ENCODE measurements around the gene OR2AG2. TPM values are rescaled to one million over a fixed set of nuclear protein-coding genes. Genes with fewer than 3 reads are reported as not detected.
"Not testable (repeated sequence)": the region's sequence is repeated elsewhere in the genome, so short reads cannot be mapped to it uniquely, and the experiment has no call there.

Gene OR2AG2, protein sequence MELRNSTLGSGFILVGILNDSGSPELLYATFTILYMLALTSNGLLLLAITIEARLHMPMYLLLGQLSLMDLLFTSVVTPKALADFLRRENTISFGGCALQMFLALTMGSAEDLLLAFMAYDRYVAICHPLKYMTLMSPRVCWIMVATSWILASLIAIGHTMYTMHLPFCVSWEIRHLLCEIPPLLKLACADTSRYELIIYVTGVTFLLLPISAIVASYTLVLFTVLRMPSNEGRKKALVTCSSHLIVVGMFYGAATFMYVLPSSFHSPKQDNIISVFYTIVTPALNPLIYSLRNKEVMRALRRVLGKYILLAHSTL
- not detected for total RNA-seq

DNA sequence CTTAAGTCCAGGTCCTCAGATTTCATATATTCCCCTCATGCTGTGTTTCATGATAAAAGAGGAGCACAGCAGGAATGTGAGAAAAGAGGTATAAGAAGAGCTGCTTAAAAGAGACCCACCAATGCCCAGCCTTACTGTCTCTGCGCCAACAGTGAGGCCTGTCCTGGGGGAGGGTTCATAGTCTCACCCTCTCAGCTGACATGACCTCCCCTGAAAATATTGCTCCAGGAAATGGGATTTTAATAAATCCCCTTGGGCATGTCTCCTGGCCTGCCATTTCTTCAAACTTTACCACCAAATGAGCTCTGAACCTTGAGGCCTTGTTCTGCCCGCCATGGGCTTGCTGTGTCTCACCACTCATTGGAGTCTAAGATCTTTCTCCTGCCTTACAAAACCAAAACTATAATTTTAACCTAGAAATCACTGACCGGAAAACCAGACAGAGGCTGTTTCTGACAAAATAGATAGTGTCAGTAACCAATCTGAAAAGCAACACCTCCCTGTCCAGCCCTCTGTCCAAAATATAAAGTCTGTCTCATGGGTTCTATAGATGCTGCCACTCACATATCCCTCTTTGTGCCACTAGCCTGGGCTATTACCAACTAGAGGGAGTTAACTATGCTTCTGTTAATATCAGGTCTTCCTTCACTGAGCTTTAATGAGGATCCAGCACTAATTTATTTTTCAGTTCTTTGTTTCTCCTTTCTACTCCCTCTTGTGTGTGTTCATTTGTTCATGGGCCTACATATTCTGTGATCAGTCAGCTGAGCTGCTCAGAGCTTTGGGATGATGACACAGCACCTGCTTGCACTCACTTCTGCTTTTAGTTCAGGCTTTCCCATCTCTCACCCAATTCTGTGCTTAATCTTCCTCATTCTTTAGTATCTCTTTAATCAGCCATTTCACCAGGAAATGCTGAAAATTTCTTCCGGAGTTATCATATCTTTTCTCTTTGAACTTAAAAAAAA, at the start of gene OR2AG2:
TSS of gene OR2AG2 (minus strand) at position 51 of the 968 bp plus-strand sequence. CDS start 3,019 bp downstream, outside the sequence.
- Mint-ChIP-seq H3K4me3 (no peak within 1 kb of the TSS), H3K27ac (no peak within 1 kb of the TSS), H3K9me3 (no peaks in the 10 kb centered on the region), H3K36me3 (ENCODE audit: low read depth) (no peaks in the 10 kb centered on the region), H3K27me3 (peaks cover 12% of the 10 kb centered on the region), H3K4me1 (no peaks in the 10 kb centered on the region)
- no peak for DNase-seq
- ChIA-PET CTCF (interaction anchor here (1.0 kb wide), 1 partner anchor 11 kb away, joined by 3 read pairs; the partner anchor contains the start of gene OR2AG1), POLR2A (no interaction called here)

DNA sequence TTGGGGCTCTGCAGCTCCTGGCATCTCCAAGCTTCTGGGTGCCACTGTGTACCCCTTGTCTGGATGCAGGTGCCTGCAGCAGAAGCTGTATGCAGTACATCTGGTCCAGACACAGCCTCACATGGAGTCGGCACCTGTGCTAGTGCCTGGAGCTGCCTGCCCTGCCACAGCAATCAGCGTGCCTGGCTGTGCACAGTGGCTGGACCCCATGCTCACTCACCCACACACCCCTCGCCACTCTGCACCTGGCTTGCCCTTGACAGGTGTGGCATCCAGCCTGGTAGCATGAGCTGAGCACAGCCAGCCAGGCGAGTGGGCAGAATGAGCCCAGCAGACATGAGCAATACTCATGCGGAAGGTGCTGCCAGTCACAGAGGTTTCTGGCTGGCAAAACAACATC, 47.2 kb upstream of the OR2AG2 start:
- ChIA-PET CTCF (no interaction called here), POLR2A (no interaction called here)
- DNase-seq, result no peak
- no peak overlapping the region for H3K27ac Mint-ChIP-seq
- H3K4me1 Mint-ChIP-seq, result no peaks in the 10 kb centered on the region
- no peak overlapping the region for H3K4me3 Mint-ChIP-seq
- H3K36me3 Mint-ChIP-seq (ENCODE audit: low read depth), result no peaks in the 10 kb centered on the region
- peaks cover 4% of the 10 kb centered on the region for H3K27me3 Mint-ChIP-seq
- H3K9me3 Mint-ChIP-seq, result no peaks in the 10 kb centered on the region

DNA sequence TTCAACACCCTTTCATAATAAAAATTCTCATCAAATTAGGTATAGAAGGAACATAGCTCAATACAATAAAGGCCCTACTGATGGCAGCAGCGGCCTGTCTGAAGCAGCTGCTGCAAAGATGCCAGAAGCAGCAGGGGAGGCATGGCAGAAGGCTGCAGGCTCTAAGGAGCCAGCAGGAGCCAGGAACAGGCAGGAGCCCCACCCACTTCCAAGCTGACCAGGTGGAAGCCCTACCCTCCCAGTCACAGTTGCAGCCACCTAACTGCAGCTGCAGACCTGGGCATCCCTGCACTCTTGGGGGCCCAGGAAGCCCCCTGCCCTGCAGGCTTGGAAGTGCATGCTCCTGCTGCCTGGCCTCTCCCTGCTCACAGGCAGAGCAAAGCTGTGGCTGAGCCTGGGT, 45.9 kb upstream of the OR2AG2 start:
- H3K9me3 Mint-ChIP-seq, result no peaks in the 10 kb centered on the region
- no peaks in the 10 kb centered on the region for H3K36me3 Mint-ChIP-seq (ENCODE audit: low read depth)
- H3K27me3 Mint-ChIP-seq, result peaks cover 4% of the 10 kb centered on the region
- no peak for DNase-seq
- H3K27ac Mint-ChIP-seq, result no peak overlapping the region
- CTCF ChIA-PET, result no interaction called here
- no peaks in the 10 kb centered on the region for H3K4me1 Mint-ChIP-seq
- H3K4me3 Mint-ChIP-seq, result no peak overlapping the region
- POLR2A ChIA-PET, result no interaction called here

DNA sequence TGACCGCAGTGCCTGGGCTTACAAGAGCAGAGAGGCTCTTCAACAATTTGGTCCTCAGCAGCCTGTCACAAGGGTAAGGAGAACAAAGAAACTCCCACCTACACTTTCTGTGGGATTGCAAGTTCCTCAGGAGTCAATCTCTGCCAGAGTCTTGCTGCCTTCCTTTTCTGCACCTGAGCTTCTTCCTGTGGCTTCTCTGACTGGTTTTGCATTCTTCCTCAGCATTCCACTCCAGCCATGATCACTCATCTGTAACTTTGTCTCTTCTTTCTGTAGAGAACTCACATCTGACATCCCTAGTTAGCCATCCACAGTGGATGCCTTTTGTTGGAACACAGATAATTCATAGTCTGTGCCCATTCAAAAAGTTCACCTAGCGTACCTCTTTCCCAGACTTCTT, 41.9 kb upstream of the OR2AG2 start:
- POLR2A ChIA-PET, result no interaction called here
- DNase-seq, result no peak
- CTCF ChIA-PET, result interaction anchor here (1.1 kb wide), 1 partner anchor 14 kb away, joined by 3 read pairs; the partner anchor contains the start of gene OR6A2
- H3K27ac Mint-ChIP-seq, result no peak overlapping the region
- no peaks in the 10 kb centered on the region for H3K4me1 Mint-ChIP-seq
- H3K4me3 Mint-ChIP-seq, result no peak overlapping the region
- H3K9me3 Mint-ChIP-seq, result no peaks in the 10 kb centered on the region
- H3K27me3 Mint-ChIP-seq, result peaks cover 22% of the 10 kb centered on the region
- H3K36me3 Mint-ChIP-seq (ENCODE audit: low read depth), result no peaks in the 10 kb centered on the region

DNA sequence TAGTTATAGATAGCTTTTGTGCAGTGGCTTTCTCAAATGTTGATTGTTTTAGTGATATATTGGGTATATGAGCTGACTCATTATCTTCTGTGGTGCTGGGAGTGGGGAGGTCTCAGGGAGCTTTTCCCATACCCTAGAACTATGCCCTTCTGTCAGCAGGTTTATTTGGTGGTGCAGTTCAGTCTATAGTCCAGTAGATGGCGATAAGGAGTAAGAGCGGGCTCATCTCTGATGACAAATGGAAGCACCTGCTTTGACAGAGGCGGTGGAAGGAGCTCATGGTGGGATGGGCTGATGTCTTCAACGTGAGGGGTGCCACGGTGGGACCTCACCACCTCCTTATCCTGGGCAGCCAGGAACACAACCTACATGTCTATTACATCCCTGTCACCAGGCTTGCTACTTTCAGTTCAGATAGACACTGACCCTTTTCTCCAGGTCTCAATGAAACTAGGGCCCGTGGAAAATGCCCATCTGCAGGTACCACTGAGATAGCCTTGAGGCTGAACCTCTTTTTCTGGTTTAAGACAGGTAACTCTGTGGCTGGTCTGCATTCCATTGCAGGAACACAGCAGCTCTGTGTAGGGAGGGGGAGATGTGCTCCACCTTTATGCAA, 40.7 kb upstream of the OR2AG2 start:
- CTCF ChIA-PET, result interaction anchor here (0.5 to 1.4 kb wide), 6 partner anchors 12 to 297 kb away, joined by 3 to 7 read pairs (median 3); partner anchors contain the start of gene OR6A2
- H3K9me3 Mint-ChIP-seq, result no peaks in the 10 kb centered on the region
- POLR2A ChIA-PET, result interaction anchor here (0.6 kb wide), 1 partner anchor 423 kb away, joined by 3 read pairs; no protein-coding TSS in a partner anchor
- no peaks in the 10 kb centered on the region for H3K36me3 Mint-ChIP-seq (ENCODE audit: low read depth)
- peak; percentile 41 for DNase-seq
- H3K4me3 Mint-ChIP-seq, result no peak overlapping the region
- H3K27ac Mint-ChIP-seq, result no peak overlapping the region
- H3K4me1 Mint-ChIP-seq, result no peaks in the 10 kb centered on the region
- peaks cover 32% of the 10 kb centered on the region for H3K27me3 Mint-ChIP-seq

DNA sequence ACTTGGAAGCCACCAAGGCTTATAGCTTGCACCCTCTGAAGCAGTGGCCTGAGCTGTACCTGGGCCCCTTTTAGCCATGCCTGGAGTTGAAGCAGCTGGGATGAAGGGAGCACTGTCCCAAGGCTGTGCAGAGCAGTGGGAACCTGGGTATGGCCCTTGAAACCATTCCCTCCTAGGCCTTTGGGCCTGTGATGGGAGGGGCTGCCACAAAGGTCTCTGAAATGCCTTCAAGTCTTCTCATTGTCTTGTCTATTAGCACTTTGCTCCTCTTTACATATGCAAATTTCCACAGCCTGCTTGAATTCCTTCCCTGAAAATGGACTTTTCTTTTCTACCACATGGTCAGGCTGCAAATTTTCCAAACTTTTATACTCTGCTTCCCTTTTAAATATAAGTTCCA, 29.3 kb upstream of the OR2AG2 start:
- H3K4me3 Mint-ChIP-seq; H3K9me3 Mint-ChIP-seq; POLR2A ChIA-PET; H3K36me3 Mint-ChIP-seq (ENCODE audit: low read depth); H3K27ac Mint-ChIP-seq; H3K4me1 Mint-ChIP-seq; H3K27me3 Mint-ChIP-seq; DNase-seq: not testable (repeated sequence)
- CTCF ChIA-PET, result interaction anchor here (0.7 kb wide), 1 partner anchor 11 kb away, joined by 3 read pairs; no protein-coding TSS in a partner anchor

DNA sequence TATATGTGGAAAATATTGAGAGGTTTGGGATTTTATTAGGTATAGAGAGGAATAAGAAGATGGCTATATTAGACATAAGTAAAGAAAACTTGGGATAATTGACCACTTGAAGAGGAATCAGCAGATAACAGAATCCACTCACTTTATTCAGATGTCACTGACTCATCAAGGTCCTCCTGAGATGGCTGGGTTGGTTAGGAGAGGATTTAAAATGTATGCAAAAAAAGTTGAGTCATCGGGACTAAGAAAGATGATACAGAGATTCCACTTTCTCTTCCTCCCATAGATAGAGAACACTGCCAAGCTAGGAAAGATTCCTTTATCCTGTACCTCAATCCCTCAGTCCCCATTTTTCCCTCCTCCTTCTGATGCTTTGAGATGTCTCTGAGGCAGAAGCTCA, 27.6 kb upstream of the OR2AG2 start, which contains the start of gene OR6A2:
TSS of gene OR6A2 (minus strand) at position 288 of the 400 bp plus-strand sequence. CDS start 3,981 bp downstream, outside the sequence.
- Mint-ChIP-seq H3K9me3 (peaks cover 3% of the 10 kb centered on the region), H3K4me1 (no peaks in the 10 kb centered on the region), H3K36me3 (ENCODE audit: low read depth) (no peaks in the 10 kb centered on the region), H3K27ac (no peak within 1 kb of the TSS), H3K27me3 (peaks cover 5% of the 10 kb centered on the region), H3K4me3 (no peak within 1 kb of the TSS)
- ChIA-PET CTCF (interaction anchor here (0.6 kb wide), 1 partner anchor 14 kb away, joined by 3 read pairs; no protein-coding TSS in a partner anchor), POLR2A (no interaction called here)
- no peak for DNase-seq

DNA sequence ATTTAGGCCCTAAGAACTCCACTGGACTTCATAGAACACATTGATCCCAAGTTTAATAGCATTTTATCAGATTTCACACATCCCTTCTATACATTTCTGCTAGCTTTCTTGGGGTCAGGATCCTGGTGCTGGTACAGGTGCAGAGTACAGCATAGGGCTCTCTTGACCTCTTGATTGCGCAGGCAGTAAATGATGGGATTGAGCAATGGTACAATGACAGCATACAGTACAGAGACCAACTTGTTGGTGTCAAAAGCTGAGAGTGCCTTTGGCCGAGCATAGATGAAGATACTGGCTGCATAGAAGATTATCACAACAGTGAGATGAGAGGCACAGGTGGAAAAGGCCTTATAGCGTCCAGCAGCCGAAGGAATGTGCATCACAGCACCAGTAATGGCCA, 22.9 kb upstream of the OR2AG2 start:
- Mint-ChIP-seq H3K9me3 (no peaks in the 10 kb centered on the region), H3K4me3 (no peak overlapping the region), H3K4me1 (no peaks in the 10 kb centered on the region), H3K36me3 (ENCODE audit: low read depth) (no peaks in the 10 kb centered on the region), H3K27me3 (no peaks in the 10 kb centered on the region), H3K27ac (no peak overlapping the region)
- CTCF ChIA-PET, result no interaction called here
- no peak for DNase-seq
- POLR2A ChIA-PET, result no interaction called here

DNA sequence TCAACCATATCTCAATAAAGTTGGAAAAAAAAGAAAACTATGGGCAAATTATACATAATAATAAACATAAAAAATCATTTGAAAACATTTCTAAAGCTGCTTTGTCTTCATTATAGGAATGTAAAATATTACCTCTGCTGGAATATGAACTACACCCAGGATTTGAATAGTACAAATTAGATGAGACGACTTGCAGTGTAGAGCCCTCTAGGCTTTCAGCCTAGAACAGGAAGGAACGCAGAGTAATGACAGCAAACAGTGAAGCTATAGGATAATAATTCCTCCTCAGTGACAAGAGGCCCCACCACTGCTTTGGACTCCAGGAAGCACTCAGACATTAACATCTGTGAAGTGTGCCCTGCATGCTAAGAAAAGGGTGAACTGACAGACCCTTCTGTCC, 18.8 kb upstream of the OR2AG2 start:
- H3K4me3 Mint-ChIP-seq, result no peak overlapping the region
- H3K9me3 Mint-ChIP-seq, result no peaks in the 10 kb centered on the region
- H3K27ac Mint-ChIP-seq, result no peak overlapping the region
- ChIA-PET CTCF (no interaction called here), POLR2A (no interaction called here)
- H3K27me3 Mint-ChIP-seq, result no peaks in the 10 kb centered on the region
- no peak for DNase-seq
- H3K4me1 Mint-ChIP-seq, result no peaks in the 10 kb centered on the region
- H3K36me3 Mint-ChIP-seq (ENCODE audit: low read depth), result no peaks in the 10 kb centered on the region

DNA sequence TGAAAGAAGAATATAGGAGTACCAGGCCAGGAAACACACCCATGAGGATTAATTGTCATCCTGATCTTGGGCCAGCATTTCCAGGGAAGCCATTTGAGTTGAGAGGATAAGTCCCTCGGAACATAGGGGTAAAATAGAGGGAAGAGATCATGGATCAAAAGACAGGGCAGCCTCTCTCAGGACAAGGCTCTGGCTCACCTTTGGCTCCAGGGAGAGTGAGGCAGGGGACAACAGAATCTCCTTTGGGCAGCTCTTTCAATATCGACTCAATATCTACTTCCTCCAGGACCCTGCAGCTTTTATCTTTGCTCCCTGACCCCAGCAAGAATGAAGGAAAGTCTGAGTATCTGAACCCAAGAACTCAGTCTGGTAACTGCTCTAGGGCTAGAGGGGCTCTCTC, 10.9 kb upstream of the OR2AG2 start, which contains the start of gene OR2AG1:
TSS of gene OR2AG1 (plus strand) at position 301 of the 400 bp plus-strand sequence. CDS start 2,018 bp downstream, outside the sequence.
- POLR2A ChIA-PET, result no interaction called here
- no peaks in the 10 kb centered on the region for H3K36me3 Mint-ChIP-seq (ENCODE audit: low read depth)
- DNase-seq, result no peak
- H3K4me1 Mint-ChIP-seq, result no peaks in the 10 kb centered on the region
- H3K27ac Mint-ChIP-seq, result no peak within 1 kb of the TSS
- CTCF ChIA-PET, result interaction anchor here (0.9 kb wide), 1 partner anchor 10 kb away, joined by 3 read pairs; no protein-coding TSS in a partner anchor
- H3K9me3 Mint-ChIP-seq, result no peaks in the 10 kb centered on the region
- H3K4me3 Mint-ChIP-seq, result no peak within 1 kb of the TSS
- peaks cover 9% of the 10 kb centered on the region for H3K27me3 Mint-ChIP-seq

DNA sequence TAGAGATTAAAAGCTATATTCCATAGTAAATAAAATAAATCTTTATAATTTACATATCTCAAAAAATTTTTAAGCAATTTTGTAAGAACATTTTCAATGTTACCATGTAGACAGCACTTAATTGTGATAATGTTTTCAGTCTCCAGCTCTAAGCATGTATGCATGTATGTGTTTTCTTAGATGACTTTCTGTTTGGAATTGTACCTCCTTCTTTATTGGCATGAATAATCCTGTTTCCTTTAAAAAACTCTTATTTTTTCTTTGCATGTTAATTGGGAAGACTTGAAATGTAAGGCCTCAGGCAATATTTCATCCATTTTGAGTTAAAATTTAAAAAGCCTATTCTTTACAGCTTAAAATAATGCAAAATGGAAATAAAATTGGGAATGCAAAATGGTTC, 9.1 kb upstream of the OR2AG2 start:
- H3K4me1 Mint-ChIP-seq, result no peaks in the 10 kb centered on the region
- H3K36me3 Mint-ChIP-seq (ENCODE audit: low read depth), result no peaks in the 10 kb centered on the region
- H3K27ac Mint-ChIP-seq, result no peak overlapping the region
- peaks cover 15% of the 10 kb centered on the region for H3K27me3 Mint-ChIP-seq
- ChIA-PET POLR2A (interaction anchor here (0.5 kb wide), 1 partner anchor 65 kb away, joined by 6 read pairs; no protein-coding TSS in a partner anchor), CTCF (interaction anchor here (0.6 kb wide), 1 partner anchor 914 kb away, joined by 4 read pairs; no protein-coding TSS in a partner anchor)
- no peaks in the 10 kb centered on the region for H3K9me3 Mint-ChIP-seq
- no peak overlapping the region for H3K4me3 Mint-ChIP-seq
- no peak for DNase-seq

DNA sequence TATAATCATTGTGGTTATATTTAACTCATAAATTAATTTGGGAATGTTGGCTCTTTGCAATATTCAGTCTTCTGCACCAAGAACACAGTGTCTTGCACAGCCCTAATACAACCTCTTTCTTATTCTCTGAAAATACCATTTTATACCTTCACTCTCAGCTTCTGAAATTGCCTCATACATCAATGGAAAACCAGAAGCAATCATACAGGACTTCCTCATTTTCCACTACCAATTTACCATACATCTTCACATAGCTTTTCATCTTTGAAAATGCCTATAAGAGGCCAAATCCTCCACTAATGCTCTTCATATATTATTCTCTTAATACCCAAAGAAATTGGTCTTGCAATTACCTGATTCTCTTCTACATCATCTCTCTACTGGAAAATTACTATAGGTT, 6.7 kb upstream of the OR2AG2 start:
- no peaks in the 10 kb centered on the region for H3K36me3 Mint-ChIP-seq (ENCODE audit: low read depth)
- peaks cover 19% of the 10 kb centered on the region for H3K27me3 Mint-ChIP-seq
- ChIA-PET CTCF (no interaction called here), POLR2A (no interaction called here)
- DNase-seq, result no peak
- H3K4me1 Mint-ChIP-seq, result no peaks in the 10 kb centered on the region
- H3K4me3 Mint-ChIP-seq, result no peak overlapping the region
- H3K9me3 Mint-ChIP-seq, result no peaks in the 10 kb centered on the region
- no peak overlapping the region for H3K27ac Mint-ChIP-seq

All from activated CD4-positive, alpha-beta T cell treated with anti-CD3 and anti-CD28 coated beads, Interleukin-2, amount 10 ng/mL, durations not matched to agents 7 days and 5 days (primary cell).